ENCODE measurements around the gene SPATA24.
"Not testable (repeated sequence)": the region's sequence is repeated elsewhere in the genome, so short reads cannot be mapped to it uniquely, and the experiment has no call there.

The SPATA24 gene

DNA sequence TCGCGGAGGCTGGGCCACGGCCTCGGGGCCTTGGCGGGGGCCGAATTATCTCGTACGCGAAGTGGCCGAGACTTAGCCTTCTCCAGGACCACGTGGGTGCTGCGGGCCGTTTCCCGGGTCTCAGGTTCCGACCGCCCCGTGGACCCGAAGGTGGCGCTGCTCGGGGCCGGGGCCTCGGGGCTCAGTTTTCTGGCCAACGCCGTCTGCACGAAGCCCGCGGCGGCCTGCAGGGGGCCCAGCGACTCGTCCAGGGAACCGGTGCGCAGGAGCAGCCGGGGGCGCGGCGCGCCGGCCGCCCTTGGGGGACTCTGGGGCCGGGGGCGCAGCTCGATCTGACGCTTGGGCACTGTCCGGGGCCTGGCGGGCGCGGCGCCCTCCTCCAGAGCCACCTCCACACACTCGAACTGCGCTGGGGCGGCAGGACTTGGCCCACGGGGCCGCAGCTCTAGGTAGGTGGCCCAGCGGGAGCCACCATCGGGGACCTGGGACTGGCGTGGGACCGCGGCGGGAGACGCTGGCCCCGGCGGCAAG lies 9.7 kb downstream of the SPATA24 start:
- DNase-seq: peak; percentile 65

DNA sequence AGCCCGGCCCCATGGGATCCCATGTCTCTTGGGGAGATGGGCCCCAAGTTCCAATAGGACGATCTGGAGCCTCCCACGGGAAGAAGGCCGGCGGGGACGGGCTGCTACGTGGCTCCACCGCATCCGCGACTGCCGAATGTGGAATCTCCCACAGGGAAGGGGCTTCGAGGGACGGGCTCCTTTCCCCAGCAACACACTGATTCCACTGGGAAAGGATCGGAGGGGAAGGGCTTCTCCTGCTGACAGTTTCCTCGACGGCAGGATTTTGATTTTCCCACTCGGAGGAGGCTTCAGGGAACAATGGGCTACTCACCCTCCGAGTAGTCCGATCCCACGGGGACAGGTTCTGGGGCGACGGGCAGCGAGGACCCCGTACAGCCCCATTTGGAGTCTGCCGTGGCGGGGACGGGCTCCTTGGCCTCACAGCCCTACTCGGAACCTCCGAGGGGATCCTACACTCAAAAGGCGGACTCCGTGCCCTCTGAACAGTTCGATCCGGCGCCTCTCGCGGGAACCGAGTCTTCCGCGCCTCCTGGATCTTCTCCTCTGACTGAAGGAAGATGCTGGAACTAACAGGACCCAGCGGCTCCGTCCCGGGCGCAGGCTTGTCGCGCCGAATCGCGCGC lies 10.3 kb downstream of the SPATA24 start:
- no peak for DNase-seq

DNA sequence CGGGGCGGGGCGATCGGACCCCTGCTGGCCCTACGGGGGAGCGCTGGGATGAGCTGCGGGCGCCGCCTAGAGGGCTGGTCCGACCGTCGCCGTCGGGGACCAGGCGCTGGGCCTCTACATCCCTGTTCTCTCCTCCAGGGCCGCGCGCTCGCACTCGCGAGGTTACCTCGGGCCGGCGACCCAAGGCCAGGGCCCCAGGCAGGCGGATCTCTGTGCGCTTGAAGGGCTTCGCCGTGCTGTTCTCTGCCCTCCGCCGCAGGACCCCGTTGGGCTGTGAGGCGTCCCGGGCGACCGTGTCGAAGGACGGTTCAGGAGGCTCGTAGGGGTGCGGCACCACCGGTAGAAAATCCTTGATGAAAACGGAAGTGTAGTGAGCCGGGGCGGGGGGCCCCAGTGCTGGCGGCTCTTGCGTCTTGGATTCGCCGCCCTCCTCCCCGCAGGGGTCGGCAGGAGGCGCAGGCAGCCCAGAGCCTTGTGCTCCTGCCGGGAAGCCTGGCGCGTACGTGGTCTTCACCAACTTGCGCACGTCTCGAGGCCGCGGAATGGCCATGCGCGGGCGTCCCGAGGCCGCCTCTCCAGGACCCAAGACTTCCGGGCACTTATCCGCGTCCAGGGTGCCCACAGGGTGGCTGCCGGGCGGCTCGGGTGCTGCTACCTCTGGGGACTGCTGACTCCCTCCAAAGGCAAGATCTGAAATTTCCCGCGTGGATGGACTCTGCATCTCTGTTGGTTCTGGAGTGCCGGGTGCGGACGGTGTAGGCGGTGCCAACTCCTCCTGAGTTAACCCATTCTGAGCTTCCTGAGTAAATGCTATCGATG lies 11.0 kb downstream of the SPATA24 start:
- peak; percentile 84 for DNase-seq

DNA sequence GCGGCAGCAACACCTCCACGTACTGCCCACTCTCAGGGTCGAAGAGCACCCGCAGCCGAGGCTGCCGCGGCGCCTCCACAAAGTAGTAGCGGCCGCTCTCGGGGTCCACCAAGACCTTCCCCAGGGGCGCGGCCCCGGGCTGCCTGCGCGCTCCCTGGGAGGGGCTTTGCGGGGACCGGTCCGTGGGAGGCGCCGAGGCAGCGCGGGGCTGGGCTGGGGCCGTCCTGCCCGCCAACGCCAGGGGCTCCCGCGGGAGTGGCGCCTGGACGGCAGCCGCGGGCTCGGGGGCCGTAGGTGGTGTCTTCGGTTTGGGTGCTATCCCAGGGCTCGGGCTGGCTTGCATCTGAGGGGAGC lies 11.6 kb downstream of the SPATA24 start:
- DNase-seq: no peak

DNA sequence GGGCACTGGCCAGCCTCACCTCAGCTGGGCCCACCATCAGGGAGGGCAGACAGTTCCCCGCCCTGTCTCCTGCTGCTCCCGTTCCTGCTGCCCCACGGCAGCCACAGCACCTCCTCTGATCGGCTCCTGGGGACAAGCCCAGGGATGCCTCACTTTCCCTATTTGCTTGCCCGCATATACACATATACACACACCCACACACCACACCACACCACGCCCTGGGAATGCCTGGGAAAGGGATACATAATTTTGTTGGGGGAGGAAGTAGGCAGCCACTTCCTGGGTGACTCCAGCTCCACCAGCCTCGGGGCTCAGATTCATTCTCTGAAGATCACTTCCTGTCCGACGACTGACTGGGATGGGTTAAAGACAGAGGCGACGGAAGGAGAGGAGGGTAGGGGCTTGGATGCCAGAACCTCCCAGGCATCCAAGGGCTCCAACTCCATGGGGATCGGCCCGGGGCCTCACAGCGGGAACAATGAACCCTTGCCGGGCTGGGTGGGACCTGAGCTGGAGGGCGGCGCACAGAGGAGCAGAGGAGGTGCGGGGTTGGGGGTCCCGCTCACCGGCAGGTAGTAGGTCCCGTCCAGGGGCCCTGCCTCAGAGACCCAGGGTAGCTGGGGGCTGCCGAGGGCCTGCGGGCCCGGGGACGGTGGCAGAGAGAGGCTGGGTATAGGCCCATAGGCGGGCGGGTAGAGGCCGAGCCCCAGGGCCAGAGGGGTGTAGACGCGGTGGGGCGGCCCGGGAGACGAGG lies 12.1 kb downstream of the SPATA24 start:
- peak; percentile 16 for DNase-seq

DNA sequence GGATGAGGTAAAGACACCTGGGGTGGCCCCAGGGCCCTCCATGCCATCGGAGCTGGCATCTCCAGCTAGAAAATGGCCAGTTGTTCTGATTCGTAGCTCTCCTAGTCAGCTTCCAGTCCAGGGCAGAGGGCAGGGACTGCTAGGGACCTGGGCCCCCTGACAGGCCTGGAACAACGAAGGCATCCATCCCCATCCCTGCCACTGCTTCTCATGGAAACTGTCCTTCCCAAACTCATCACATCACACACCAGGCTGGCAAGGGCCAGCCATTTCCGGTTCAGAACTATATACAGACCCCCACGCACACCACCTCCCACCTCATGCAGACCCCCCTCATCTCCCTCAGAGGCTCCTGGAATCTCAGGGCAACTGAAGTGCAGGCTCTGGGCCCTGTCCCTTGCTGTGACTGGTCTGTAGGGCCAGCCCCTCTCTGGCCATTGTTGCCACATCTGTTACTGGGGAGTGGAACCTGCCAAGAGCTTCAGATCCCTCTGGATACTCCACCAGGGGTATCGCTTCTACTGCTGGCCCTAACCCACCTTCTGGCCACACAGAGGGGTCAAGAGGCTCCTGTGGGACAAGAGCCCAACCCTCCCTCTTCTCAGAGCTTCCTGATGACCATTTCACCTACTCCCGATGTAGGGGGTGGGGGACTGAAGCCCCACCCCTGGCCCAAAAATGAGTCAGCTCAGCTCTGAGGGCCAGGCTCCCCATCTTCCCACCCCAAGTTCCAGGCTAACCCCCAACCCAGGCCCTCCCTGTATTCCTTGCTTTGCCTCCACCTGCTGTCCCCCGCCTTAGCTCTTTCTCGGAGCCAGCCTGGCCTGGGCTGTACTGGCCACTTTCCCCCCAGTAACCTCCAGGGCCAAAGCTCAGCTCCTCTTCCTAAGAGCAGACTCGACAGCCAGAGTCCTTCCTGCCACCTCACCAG lies 13.0 kb downstream of the SPATA24 start:
- DNase-seq: no peak

DNA sequence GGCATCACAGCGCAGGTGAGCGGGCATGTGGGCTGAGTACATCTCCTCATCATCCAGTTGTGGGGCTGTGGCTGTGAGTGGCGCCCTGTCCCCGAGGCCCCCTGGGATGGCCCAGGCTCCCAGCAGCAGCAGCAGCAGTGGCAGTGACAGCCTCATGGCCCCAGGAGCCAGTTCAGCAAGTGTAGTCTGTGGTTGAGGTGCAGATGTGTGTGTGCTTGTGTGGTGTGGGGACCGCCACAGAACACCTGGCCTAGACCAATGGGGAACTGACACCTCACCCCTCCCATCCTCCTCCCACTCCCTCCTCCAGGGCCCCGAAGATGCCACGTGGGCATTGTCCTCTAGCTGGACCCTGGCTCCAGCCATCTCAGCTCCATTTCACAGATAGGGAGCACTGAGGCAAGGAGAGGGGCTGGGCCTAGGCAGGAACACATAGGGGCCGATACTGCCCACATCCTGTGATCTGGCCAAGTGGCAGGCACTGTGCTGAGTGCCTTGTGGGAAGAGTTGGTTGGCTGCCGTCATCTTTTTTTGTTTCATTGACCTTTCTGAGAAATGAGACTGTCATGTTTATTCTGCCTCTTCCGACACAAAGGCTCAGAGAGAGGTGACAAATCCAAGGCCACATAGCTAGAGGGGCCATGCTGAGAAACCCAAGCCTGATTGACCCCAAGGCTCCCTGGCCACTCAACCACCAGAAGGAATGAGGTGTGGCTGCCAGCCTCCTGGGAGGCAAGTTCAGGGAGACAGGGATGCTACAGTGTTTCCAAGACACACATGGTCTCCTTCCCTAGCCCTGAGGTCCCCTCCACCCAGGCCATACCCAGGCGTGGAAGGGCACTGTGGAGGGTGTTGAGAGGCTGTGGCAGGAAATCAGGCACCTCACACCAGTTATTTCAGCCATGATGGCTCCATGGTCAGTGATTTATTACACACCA lies 13.9 kb downstream of the SPATA24 start, which contains the start of gene MZB1:
Gene MZB1, minus strand, starts transcription at position 213 of the 938 bp plus-strand sequence. Its CDS starts 57 bp downstream, at position 156.
- peak; percentile 81 for DNase-seq

DNA sequence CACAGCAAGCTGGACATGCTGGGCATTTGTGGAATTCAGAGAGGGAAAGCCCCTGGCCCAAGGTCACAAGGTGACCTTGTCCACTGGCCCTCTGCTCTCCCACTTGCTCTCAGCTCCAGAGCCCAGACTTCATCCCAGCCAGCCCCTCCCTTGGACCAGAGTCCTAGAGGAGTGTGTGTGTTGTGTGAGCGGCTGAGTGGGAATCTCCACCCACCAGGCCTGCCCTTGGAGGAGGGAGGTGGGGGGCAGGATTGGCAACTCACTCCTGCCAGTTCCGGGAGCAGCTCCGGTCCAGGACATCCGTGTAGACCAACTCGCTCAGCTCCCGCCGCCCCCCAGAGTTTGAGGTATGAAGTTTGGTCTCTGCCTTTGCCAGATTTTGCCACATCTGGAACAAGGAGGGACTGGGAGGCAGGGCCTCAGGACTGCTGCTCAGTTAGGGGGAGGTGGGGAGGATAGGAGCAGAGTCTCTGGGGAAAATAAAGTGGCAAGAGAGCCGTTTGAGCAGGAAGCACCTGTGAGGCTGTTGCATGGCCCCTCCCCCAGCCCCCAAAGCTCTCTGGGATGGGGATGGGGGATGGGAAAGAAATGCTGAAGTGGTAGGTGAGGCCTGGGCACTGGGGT lies 15.6 kb downstream of the SPATA24 start:
- DNase-seq: no peak

DNA sequence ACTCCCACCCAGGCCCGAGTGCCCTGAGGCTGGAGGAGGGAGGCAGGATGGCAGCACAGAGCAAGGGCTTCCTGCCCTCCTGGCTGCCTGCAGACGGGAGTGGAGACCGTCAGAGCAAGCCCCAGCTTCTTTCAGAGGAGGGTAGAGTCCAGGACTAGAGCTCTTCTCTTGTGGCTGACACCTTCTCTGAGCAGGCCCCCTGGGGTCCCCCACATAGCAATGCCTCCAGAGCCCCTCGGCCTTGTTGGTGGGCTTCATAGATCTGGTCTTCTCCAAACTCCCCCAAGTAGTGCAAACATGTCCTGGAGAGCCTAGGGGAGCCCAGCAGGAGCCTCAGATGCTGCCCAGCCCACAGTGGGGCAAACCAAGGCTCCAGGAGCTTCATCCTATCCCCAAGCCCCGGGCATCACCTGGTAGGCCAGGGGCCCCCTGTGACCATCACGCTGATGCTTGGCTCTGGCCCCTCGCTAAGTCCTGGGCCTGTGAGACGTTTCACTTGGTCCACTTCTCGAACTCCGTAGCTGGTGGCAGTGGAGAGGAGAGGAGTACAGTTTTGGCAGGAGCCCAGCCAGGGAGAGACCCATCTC lies 16.2 kb downstream of the SPATA24 start:
- no peak for DNase-seq

DNA sequence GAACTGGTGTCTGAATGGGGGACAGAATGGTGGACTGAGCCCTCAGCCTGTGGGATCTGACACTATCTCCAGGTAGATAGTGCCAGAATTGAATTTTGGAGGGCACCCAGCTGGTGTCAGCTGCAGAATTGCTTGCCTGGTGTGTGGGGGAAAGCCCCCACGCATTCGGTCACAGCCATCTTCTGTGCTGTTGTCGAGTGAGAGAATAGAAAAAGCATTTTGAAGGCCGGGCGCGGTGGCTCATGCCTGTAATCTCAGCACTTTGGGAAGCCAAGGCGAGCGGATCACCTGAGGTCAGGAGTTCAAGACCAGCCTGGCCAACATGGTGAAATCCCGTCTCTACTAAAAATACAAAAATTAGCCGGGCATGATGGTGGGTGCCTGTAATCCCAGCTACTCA lies 16.9 kb downstream of the SPATA24 start:
- DNase-seq: not testable (repeated sequence)

DNA sequence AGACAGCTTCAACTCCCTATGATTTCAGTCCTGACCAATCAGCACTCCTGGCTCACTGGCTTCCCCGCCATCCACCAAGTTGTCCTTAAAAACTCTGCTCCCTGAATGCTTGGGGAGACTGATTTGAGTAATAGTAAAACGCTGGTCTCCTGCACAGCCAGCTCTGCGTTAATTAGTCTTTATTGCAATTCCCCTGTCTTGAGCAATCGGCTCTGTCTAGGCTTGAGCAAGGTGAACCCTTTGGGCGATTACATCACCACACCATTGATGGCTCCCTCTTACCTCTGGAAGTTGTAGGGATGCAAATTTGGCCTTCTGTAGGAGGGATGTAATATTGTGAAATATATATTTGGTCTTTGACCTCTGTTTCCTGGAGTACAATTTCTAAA lies 17.8 kb downstream of the SPATA24 start:
- DNase-seq: no peak

DNA sequence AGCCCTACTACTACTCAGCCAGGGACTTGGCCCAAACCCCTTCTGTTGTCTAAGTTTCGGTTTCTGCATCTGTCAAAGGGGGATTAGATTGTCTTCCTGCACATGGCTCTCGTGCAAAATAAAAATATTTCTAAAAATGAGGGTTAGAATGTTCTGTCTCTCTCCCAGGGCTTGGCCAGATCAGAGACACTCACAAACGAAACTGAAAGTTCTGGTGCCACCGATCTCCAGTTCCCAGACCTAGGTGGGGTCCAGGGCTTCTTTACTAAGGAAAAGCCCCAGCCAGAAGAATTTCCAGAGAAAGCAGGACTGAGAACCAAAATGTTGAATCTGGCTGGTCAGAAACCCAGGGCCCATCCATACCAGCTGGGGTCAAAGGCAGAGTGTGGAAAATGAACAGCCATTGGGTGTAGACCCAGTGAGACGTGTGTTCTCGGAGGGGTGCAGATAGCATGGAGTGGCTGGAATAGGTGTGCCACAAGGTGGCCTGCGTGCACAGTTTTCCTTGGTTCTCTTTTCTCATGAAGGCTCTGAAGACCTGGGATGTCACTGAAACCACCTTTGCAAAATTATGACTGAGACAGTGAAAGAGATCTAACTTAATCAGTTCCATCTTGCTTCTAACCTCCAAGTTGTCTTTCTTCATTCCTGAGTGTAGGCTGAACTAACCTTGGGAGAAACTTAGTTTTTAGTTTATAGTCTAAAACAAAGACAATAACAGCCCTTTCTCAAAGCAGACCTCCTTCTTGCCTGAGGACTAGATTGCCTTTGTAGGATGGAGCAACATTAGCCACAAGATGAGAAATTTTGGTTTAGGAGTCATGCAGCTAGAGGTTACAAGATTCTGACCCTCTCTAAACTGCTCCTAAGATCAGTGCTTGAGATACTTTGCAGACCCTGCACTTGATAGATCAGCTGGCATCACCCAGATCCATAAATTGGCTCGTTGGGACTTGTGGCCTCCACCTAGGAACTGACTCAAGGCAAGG lies 18.5 kb downstream of the SPATA24 start:
- DNase-seq: peak; percentile 42

DNA sequence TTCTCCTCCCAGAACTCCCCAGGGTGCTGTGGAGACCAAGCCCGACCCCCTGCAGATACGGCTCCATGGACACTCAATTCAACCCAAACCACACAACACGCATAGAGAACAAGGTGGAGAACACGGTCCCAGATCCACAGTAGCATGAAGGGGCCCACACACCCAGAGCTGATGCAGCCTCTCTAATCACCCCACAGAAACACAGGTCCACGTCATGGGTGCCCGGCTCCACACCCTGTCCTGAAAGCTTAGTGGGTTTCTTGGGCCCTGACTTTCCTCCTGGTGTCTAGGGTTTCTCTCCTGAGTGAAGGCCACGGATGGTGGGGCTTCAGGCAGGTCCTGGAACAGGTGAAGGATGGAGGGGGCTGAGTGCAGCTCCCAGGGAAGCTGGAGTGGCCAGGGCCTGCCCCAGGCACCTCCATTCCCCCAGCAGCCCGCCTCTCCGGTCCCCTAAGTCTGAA lies 19.3 kb downstream of the SPATA24 start:
- DNase-seq: no peak

DNA sequence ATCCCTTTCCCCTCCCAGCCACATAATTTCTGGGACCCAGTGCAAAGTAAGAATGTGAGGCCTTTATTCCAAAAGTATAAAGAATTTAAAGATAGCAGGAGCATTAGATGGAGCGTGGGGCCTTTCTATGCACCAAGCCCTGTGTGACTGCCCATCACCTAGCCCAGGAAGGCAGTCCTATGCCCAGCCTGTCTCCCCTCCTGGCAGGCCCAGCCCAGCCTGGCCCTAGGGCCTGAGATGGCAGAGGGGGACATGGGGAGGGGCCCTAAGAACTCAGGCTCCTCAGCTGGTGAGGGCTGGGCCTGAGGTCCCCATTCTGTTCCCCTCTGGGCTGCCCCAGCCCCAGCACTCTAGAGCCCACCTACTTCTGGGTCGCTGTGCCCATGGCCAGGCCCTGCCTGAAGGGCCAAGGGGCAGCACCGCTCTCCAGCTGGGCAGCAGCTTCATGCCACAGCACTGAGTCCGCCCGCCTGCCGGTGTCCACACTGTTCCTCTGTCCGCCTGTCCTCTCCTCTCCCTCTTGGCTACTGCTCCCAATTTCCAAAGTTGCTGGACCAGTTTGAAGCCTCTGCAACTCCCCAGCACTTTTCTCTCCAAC lies 19.8 kb downstream of the SPATA24 start:
- DNase-seq: no peak

DNA sequence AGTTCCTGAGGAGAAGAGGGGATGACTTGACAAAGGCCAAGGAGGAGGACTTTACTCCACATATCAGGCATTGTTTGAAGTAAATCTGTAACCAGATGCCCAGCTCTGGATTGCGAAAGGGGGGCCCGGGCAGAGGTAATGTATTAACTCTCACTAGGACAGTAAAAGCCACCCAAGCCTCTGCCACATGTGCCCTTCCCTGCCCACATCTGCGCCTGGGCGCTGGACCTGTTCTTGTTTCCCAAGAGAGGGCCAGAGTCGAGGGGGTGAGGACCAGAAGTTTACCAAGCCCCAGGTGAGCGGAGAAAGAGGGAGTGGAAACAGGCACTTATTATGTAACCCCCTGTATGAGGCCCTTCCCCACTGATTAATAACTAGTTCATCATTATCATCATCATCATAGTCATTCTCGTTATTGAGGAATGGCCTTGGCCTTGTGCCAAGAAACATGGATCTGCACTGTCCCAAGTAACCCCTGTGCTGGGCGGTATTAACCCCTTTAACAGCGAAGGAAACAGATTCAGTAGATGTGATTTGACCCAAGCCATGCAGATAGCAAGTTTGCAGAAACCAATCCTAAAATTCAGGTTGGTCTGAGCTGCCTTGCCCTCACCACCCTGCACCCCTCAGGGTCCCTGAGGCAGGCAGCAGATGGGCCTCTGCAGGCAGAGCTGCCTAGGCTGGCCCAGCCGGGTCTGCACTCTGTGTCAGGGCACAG lies 20.5 kb downstream of the SPATA24 start, which contains the start of gene SLC23A1:
Gene SLC23A1, minus strand, starts transcription at position 23 of the 718 bp plus-strand sequence. CDS start 44 bp downstream, outside the sequence.
- DNase-seq: no peak

DNA sequence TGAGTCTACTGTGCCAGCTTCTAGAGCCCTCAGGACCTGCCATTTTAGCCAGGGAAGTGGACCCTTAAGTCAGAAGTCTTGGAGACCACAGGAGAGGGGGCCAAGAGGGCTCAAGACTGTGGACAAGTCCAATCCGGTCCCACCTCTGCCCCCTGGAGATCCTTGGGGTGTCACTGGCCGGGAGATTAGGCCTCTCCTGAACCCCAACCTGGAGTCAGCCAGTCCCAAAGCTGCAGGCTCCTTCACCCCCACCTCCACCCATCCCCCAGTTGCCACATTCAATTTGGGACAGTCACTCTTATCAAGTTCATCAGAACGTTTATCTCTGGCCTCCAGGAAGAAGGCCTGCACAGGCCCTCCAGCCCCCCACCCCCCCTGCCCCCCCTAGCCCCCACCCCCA lies 21.1 kb downstream of the SPATA24 start:
- no peak for DNase-seq
